NCI-H2171 treated with DMSO at 0.1 percent for 48 hours (cell line): ENCODE data around the gene NAALADL1.

ENCODE experiments used
- DNase-seq: peaks from one replicate; lab custom pipeline; 2025; lab: John Stamatoyannopoulos, UW

Gene NAALADL1

GRCh38 chr11:65058419-65059054 lies at the start of gene NAALADL1:
NAALADL1 (minus strand) TSS chr11:65058553; CDS start chr11:65058521, 32 bp downstream.
- no peak for DNase-seq

GRCh38 chr11:65107751-65108468 lies 49.6 kb upstream of the NAALADL1 start:
- DNase-seq, result no peak

- DNase-seq, result no peak
Observed at GRCh38 chr11:65107078-65107477, 48.7 kb upstream of the NAALADL1 start.

GRCh38 chr11:65104628-65105027 lies 46.3 kb upstream of the NAALADL1 start:
- no peak for DNase-seq

- DNase-seq, result no peak
Observed at GRCh38 chr11:65103476-65103875, 45.1 kb upstream of the NAALADL1 start.

- DNase-seq, result no peak
Observed at GRCh38 chr11:65102142-65103095, 44.1 kb upstream of the NAALADL1 start.

- DNase-seq, result no peak
Observed at GRCh38 chr11:65100674-65101350, 42.5 kb upstream of the NAALADL1 start.

- no peak for DNase-seq
Observed at GRCh38 chr11:65096926-65097325, 38.6 kb upstream of the NAALADL1 start.

GRCh38 chr11:65095974-65096806 lies 37.8 kb upstream of the NAALADL1 start, which contains the start of gene VPS51:
VPS51 (plus strand) TSS chr11:65096214; CDS start chr11:65096251, 37 bp downstream.
- peak; percentile 93 for DNase-seq

GRCh38 chr11:65095427-65095826 lies 37.1 kb upstream of the NAALADL1 start:
- no peak for DNase-seq

- no peak for DNase-seq
Observed at GRCh38 chr11:65090628-65091027, 32.3 kb upstream of the NAALADL1 start.

- DNase-seq, result no peak
Observed at GRCh38 chr11:65089621-65090020, 31.3 kb upstream of the NAALADL1 start.

- no peak for DNase-seq
Observed at GRCh38 chr11:65087827-65088226, 29.5 kb upstream of the NAALADL1 start.

- no peak for DNase-seq
Observed at GRCh38 chr11:65087216-65087615, 28.9 kb upstream of the NAALADL1 start.

GRCh38 chr11:65086809-65087208 lies 28.5 kb upstream of the NAALADL1 start:
- no peak for DNase-seq

- no peak for DNase-seq
Observed at GRCh38 chr11:65085446-65085845, 27.1 kb upstream of the NAALADL1 start.

- DNase-seq, result no peak
Observed at GRCh38 chr11:65084598-65085375, 26.4 kb upstream of the NAALADL1 start.

- peak; percentile 97 for DNase-seq
Observed at GRCh38 chr11:65083834-65084597, 25.7 kb upstream of the NAALADL1 start, which contains the start of the genes CDCA5 and ZFPL1. CDCA5 (minus strand) TSS chr11:65084040; CDS start chr11:65083978, 62 bp downstream. ZFPL1 (plus strand) TSS chr11:65084222; CDS start chr11:65084699, 477 bp downstream.
